GM12875 (cell line): Measurements from ENCODE around the gene STIM2.
"Not testable (repeated sequence)": the region's sequence is repeated elsewhere in the genome, so short reads cannot be mapped to it uniquely, and the experiment has no call there.

Experiments
- H3K4me3 ChIP-seq: one replicate; pipeline ENCODE4 v1.5.1; 2011; ENCODE audit warnings: low read depth, low read length, control low read depth
- TF ChIP-seq, protein P1 (sequence below): IDR thresholded peaks from 2 replicates; pipeline ENCODE4 v1.5.1; 2011; ENCODE audit warnings: low read depth, mild to moderate bottlenecking, control low read depth, inconsistent platforms, low read length, moderate library complexity, borderline replicate concordance; ENCODE audit not compliant: insufficient read depth

STIM2 gene

DNA sequence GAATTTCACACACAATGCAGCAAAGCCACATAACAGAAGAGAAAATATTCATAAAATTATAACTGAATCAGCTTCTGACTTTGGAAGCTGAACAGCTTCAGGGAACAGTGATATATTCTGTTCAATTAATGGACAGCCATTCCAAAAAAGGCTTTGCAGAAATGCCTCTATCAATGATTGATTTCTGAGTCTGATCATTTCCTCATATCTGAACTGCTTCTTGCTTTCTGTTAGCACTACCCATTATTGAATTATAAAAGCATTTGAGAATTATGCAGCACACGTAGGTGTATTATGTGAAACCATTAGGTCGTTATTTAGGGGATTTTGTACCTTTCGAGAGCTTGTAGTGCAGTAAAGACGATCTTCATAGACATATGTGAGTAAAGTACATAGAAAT, 159.6 kb downstream of the STIM2 start:
- no peak overlapping the region for H3K4me3 ChIP-seq
- TF ChIP-seq, protein P1, sequence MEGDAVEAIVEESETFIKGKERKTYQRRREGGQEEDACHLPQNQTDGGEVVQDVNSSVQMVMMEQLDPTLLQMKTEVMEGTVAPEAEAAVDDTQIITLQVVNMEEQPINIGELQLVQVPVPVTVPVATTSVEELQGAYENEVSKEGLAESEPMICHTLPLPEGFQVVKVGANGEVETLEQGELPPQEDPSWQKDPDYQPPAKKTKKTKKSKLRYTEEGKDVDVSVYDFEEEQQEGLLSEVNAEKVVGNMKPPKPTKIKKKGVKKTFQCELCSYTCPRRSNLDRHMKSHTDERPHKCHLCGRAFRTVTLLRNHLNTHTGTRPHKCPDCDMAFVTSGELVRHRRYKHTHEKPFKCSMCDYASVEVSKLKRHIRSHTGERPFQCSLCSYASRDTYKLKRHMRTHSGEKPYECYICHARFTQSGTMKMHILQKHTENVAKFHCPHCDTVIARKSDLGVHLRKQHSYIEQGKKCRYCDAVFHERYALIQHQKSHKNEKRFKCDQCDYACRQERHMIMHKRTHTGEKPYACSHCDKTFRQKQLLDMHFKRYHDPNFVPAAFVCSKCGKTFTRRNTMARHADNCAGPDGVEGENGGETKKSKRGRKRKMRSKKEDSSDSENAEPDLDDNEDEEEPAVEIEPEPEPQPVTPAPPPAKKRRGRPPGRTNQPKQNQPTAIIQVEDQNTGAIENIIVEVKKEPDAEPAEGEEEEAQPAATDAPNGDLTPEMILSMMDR: no peak

DNA sequence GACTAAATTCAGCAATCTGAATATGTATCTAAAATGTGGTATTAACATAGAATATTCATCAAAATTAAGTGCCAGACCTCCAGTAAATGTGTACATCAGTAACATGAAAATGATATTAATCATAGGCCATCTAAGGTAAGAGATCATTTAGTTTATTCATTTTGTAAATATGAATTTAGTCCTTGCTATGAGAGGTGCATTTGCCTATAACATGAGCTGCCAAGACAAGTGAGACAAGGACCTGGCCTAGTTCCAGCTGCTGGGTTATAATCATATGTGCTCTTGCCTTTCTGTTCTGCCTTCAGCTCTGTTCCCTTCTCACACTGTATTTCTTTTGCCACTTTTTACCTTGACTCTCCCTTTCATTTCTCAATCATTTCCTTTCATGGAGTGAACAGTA, 160.0 kb downstream of the STIM2 start:
- no peak overlapping the region for H3K4me3 ChIP-seq
- TF ChIP-seq, protein P1: no peak

DNA sequence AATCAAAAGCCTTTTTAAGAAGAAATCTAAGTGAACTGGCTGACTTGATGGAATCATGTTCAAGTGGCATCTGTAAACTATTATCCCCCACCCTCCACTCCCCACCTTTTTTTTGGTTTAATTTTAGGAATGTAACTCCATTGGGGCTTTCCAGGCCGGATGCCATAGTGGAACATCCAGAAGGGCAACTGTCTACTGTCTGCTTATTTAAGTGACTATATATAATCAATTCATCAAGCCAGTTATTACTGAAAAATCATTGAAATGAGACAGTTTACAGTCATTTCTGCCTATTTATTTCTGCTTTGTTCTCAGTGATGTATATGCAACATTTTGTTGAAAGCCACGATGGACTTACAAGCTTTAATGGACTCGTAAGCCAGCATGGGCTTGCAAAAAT, 162.3 kb downstream of the STIM2 start:
- TF ChIP-seq, protein P1: no peak

DNA sequence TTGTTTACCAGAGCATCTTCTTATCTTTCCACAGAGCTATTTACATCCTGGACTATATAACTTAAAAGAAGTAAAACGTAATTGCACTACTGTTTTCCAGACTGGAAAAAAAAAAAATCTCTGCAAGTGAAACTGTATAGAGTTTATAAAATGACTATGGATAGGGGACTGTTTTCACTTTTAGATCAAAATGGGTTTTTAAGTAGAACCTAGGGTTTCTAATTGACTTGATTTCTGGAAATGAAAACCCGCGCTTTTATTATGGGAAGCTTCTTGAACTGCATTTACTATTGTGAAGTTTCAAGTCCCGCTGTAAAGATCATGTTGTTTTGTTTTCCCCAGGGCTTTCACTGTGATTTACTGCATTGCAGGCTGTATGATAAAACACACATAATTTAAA, 162.7 kb downstream of the STIM2 start:
- TF ChIP-seq, protein P1: no peak
- H3K4me3 ChIP-seq: no peak overlapping the region

More for the DNA sequence above, 162.3 kb downstream of the STIM2 start:
- H3K4me3 ChIP-seq: no peak overlapping the region

DNA sequence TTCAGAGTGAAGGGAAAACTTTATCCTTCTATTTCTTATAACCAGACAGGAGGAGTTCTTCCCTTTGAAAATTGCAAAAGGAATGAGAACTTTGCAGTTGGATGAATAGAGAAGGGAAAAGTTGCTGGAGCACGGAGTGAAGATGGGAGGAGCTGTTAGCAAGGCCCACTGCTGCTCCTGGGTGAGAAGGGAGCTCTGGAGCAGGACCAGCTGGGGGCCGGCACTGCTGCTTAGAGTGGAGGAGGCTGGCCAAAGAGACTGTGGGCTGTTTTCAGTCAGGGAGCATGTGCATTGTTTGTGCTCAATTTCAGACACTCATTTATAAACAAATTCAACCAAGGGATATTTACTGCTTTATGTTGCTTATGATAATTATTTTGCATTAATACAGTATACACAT, 164.2 kb downstream of the STIM2 start:
- TF ChIP-seq, protein P1: no peak
- H3K4me3 ChIP-seq: no peak overlapping the region

DNA sequence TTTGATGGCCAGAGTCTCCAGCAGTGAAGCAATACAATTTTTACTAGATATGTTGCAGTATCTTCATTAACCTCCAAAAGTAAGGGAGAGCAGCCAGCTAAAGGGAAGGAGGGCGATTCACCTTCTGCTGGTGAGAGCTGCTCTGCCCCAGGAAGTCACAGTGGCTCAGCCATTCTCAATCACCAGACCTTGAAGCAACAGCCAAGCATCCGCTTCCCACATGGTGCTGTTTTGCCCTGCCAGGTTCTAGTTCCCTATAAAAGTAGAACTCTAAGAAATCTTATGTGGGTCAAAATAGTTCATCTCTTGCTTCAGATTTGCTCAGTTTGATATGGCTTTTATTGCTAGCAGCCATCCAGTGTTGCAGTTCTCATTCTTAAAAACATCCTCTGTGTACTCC, 166.8 kb downstream of the STIM2 start:
- no peak overlapping the region for H3K4me3 ChIP-seq
- TF ChIP-seq, protein P1: no peak

DNA sequence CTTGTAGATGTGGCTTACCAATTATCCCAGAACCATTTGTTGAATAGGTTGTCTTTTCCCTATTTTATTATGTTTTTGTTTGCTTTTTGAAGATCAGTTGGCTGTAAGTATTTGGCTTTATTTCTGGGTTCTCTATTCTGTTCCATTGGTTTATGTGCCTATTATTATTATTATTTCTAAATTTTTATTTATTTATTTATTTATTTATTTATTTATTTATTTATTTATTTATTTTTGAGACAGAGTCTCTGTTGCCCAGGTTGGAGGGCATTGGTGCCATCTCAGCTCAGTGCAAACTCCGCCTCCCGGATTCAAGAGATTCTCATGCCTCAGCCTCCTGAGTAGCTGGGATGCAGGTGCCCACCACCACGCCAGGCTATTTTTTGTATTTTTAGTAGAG, 174.5 kb downstream of the STIM2 start:
- not testable (repeated sequence) for H3K4me3 ChIP-seq

DNA sequence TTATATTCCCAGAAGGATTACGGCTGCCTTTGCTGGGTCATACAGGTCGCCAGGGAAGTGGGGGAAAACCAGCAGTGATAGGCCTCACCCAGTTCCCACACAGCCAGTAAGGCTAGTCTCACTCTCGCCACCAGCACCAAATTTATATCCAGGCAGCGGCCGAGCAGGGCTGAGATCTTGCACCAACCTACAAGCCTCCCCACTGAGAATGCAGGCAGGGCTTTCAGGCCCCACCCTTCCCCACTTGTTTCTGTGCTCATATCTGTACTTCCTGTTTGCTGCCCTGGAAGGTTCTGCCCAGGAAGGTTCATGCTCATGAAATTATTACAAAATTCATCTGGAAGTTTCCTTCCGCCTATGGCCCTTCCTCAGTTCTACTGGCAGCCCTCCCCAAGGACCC, 179.7 kb downstream of the STIM2 start:
- H3K4me3 ChIP-seq: no peak overlapping the region
- TF ChIP-seq, protein P1: no peak
